ENCODE data around the gene FLAD1.
A peak's percentile ranks its signal among the peaks of the same experiment; 100 is the strongest.

Gene FLAD1

GRCh38 chr1:154953611-154954038 lies 29.5 kb upstream of the FLAD1 start (continued):
- no peak for TF ChIP-seq RBAK (tag by site-specific recombination; IDR thresholded peaks at IDR 0.05)

GRCh38 chr1:154954541-154954940 lies 28.6 kb upstream of the FLAD1 start:
- no peaks in the 10 kb centered on the region for H3K9me3 ChIP-seq (ENCODE audit: control insufficient read depth, insufficient read depth, low read depth, low read length)
- TF ChIP-seq ZNF292 (tag by site-specific recombination; IDR thresholded peaks at IDR 0.05; ENCODE audit: borderline replicate concordance, low read depth), result no peak
- TF ChIP-seq, protein P1, sequence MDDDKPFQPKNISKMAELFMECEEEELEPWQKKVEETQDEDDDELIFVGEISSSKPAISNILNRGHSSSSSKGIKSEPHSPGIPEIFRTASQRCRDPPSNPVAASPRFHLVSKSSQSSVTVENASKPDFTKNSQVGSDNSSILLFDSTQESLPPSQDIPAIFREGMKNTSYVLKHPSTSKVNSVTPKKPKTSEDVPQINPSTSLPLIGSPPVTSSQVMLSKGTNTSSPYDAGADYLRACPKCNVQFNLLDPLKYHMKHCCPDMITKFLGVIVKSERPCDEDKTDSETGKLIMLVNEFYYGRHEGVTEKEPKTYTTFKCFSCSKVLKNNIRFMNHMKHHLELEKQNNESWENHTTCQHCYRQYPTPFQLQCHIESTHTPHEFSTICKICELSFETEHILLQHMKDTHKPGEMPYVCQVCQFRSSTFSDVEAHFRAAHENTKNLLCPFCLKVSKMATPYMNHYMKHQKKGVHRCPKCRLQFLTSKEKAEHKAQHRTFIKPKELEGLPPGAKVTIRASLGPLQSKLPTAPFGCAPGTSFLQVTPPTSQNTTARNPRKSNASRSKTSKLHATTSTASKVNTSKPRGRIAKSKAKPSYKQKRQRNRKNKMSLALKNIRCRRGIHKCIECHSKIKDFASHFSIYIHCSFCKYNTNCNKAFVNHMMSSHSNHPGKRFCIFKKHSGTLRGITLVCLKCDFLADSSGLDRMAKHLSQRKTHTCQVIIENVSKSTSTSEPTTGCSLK (tag by site-specific recombination; IDR thresholded peaks at IDR 0.05), result no peak
- TF ChIP-seq ZNF645 (tag by site-specific recombination; IDR thresholded peaks at IDR 0.05), result no peak
- TF ChIP-seq, protein P2, sequence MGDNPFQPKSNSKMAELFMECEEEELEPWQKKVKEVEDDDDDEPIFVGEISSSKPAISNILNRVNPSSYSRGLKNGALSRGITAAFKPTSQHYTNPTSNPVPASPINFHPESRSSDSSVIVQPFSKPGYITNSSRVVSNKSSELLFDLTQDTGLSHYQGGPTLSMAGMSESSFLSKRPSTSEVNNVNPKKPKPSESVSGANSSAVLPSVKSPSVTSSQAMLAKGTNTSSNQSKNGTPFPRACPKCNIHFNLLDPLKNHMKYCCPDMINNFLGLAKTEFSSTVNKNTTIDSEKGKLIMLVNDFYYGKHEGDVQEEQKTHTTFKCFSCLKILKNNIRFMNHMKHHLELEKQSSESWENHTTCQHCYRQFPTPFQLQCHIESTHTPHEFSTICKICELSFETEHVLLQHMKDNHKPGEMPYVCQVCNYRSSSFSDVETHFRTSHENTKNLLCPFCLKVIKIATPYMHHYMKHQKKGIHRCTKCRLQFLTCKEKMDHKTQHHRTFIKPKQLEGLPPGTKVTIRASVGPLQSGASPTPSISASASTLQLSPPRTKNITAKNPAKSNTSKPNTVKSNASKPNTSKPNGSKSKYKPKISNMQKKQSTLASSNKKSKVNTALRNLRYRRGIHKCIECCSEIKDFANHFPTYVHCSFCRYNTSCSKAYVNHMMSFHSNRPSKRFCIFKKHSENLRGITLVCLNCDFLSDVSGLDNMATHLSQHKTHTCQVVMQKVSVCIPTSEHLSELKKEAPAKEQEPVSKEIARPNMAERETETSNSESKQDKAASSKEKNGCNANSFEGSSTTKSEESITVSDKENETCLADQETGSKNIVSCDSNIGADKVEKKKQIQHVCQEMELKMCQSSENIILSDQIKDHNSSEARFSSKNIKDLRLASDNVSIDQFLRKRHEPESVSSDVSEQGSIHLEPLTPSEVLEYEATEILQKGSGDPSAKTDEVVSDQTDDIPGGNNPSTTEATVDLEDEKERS (tag by site-specific recombination; IDR thresholded peaks at IDR 0.05), result no peak
- no peak for TF ChIP-seq HOXC10 (CRISPR knock-in tag; IDR thresholded peaks at IDR 0.05)
- no peak overlapping the region for H3K27ac ChIP-seq (ENCODE audit: extremely low read depth, low read depth, low read length)
- H3K4me3 ChIP-seq (ENCODE audit: low read depth, low read length), result no peak overlapping the region
- H3K4me1 ChIP-seq (ENCODE audit: control insufficient read depth, insufficient read depth, low read length), result peaks cover 2% of the 10 kb centered on the region; the same call in 1 of the 2 replicates
- H3K36me3 ChIP-seq (ENCODE audit: control insufficient read depth in 2 of 2, insufficient read depth in 1 of 2, low read length in 2 of 2), result peaks cover 3 to 26% of the 10 kb centered on the region in 2 experiments; a peak in 2 of 3 replicates
- ChIA-PET POLR2A (interaction anchor here (1.4 to 2.1 kb wide), 2 partner anchors 29 to 62 kb away, joined by 5 to 7 read pairs; partner anchors contain the start of gene FLAD1), CTCF (interaction anchor here (0.7 to 3.0 kb wide), 5 partner anchors 14 to 395 kb away, joined by 3 to 9 read pairs (median 4); no protein-coding TSS in a partner anchor)

GRCh38 chr1:154955039-154955717 lies 28.0 kb upstream of the FLAD1 start:
- H3K4me1 ChIP-seq (ENCODE audit: control insufficient read depth, insufficient read depth, low read length), result peaks cover 2% of the 10 kb centered on the region; the same call in 1 of the 2 replicates
- POLR2A ChIA-PET, result interaction anchor here (0.7 to 3.9 kb wide), 11 partner anchors 11 to 396 kb away, joined by 3 to 41 read pairs (median 5); partner anchors contain the start of genes ADAM15, FLAD1, LENEP and PMVK
- no peak for TF ChIP-seq ZNF549 (tag by site-specific recombination; IDR thresholded peaks at IDR 0.05)
- peak; percentile 73; the same call in 1 of the 2 replicates for TF ChIP-seq SCRT1 (tag by site-specific recombination; IDR thresholded peaks at IDR 0.05; ENCODE audit: borderline replicate concordance)
- 0 out of 2 replicates have a peak, but pooled peaks have one; percentile 51 for TF ChIP-seq ZNF398 (tag by site-specific recombination; IDR thresholded peaks at IDR 0.05)
- TF ChIP-seq ZNF366 (tag by site-specific recombination; conservative IDR thresholded peaks at IDR 0.05), result peak; percentile 40
- TF ChIP-seq, protein P3, sequence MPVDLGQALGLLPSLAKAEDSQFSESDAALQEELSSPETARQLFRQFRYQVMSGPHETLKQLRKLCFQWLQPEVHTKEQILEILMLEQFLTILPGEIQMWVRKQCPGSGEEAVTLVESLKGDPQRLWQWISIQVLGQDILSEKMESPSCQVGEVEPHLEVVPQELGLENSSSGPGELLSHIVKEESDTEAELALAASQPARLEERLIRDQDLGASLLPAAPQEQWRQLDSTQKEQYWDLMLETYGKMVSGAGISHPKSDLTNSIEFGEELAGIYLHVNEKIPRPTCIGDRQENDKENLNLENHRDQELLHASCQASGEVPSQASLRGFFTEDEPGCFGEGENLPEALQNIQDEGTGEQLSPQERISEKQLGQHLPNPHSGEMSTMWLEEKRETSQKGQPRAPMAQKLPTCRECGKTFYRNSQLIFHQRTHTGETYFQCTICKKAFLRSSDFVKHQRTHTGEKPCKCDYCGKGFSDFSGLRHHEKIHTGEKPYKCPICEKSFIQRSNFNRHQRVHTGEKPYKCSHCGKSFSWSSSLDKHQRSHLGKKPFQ (tag by site-specific recombination; IDR thresholded peaks at IDR 0.05), result no peak
- TF ChIP-seq YY2 (tag by site-specific recombination; IDR thresholded peaks at IDR 0.05), result peak; percentile 54; the same call in 1 of the 2 replicates
- peak; percentile 98 for TF ChIP-seq SCRT2 (tag by site-specific recombination; IDR thresholded peaks at IDR 0.05)
- TF ChIP-seq ZFHX2 (tag by site-specific recombination; conservative IDR thresholded peaks at IDR 0.05), result 0 out of 2 replicates have a peak, but pooled peaks have one; percentile 21
- CTCF ChIA-PET, result interaction anchor here (0.7 to 3.0 kb wide), 12 partner anchors 15 to 130 kb away, joined by 3 to 10 read pairs (median 6); partner anchors contain the start of genes ADAM15, FLAD1 and PMVK
- no peak overlapping the region for H3K27ac ChIP-seq (ENCODE audit: extremely low read depth, low read depth, low read length)
- H3K36me3 ChIP-seq (ENCODE audit: control insufficient read depth in 2 of 2, insufficient read depth in 1 of 2, low read length in 2 of 2), result peaks cover 3 to 30% of the 10 kb centered on the region in 2 experiments
- peak overlapping the region; percentile 59 for H3K4me3 ChIP-seq (ENCODE audit: low read depth, low read length)
- no peaks in the 10 kb centered on the region for H3K9me3 ChIP-seq (ENCODE audit: control insufficient read depth, insufficient read depth, low read depth, low read length)

Measured in HEK293 (cell line).